Measurements from ENCODE around the gene MOV10L1.
"Not testable (repeated sequence)": the region's sequence is repeated elsewhere in the genome, so short reads cannot be mapped to it uniquely, and the experiment has no call there.

Gene MOV10L1

GRCh38 chr22:50134481-50134880, 44.7 kb downstream of the MOV10L1 start:
- DNase-seq (ENCODE audit: low read depth in 1 of 2, low spot score in 1 of 2): no peak

GRCh38 chr22:50136581-50137015, 46.8 kb downstream of the MOV10L1 start:
- no peak for DNase-seq (ENCODE audit: low read depth in 1 of 2, low spot score in 1 of 2)

GRCh38 chr22:50137277-50137676, 47.5 kb downstream of the MOV10L1 start:
- not testable (repeated sequence) for DNase-seq (ENCODE audit: low read depth in 1 of 2, low spot score in 1 of 2)

- no peak for DNase-seq (ENCODE audit: low read depth in 1 of 2, low spot score in 1 of 2)
Measured at GRCh38 chr22:50138041-50138440, 48.2 kb downstream of the MOV10L1 start.

GRCh38 chr22:50138988-50139387, 49.2 kb downstream of the MOV10L1 start:
- DNase-seq (ENCODE audit: low read depth in 1 of 2, low spot score in 1 of 2): no peak

- no peak for DNase-seq (ENCODE audit: low read depth in 1 of 2, low spot score in 1 of 2)
Measured at GRCh38 chr22:50139843-50140415, 50.1 kb downstream of the MOV10L1 start.

GRCh38 chr22:50140615-50141014, 50.8 kb downstream of the MOV10L1 start:
- no peak for DNase-seq (ENCODE audit: low read depth in 1 of 2, low spot score in 1 of 2)

GRCh38 chr22:50141462-50141861, 51.7 kb downstream of the MOV10L1 start:
- no peak for DNase-seq (ENCODE audit: low read depth in 1 of 2, low spot score in 1 of 2)

GRCh38 chr22:50141891-50142363, 52.1 kb downstream of the MOV10L1 start:
- DNase-seq (ENCODE audit: low read depth in 1 of 2, low spot score in 1 of 2): no peak

GRCh38 chr22:50143096-50143495, 53.3 kb downstream of the MOV10L1 start:
- DNase-seq (ENCODE audit: low read depth in 1 of 2, low spot score in 1 of 2): no peak

- DNase-seq (ENCODE audit: low read depth in 1 of 2, low spot score in 1 of 2): no peak
Measured at GRCh38 chr22:50144005-50144614, 54.3 kb downstream of the MOV10L1 start.

- no peak for DNase-seq (ENCODE audit: low read depth in 1 of 2, low spot score in 1 of 2)
Measured at GRCh38 chr22:50145721-50146438, 56.1 kb downstream of the MOV10L1 start.

- no peak for DNase-seq (ENCODE audit: low read depth in 1 of 2, low spot score in 1 of 2)
Measured at GRCh38 chr22:50146439-50147238, 56.8 kb downstream of the MOV10L1 start.

GRCh38 chr22:50147258-50148165, 57.7 kb downstream of the MOV10L1 start:
- DNase-seq (ENCODE audit: low read depth in 1 of 2, low spot score in 1 of 2): not testable (repeated sequence)

GRCh38 chr22:50148166-50148500, 58.3 kb downstream of the MOV10L1 start:
- no peak for DNase-seq (ENCODE audit: low read depth in 1 of 2, low spot score in 1 of 2)

GRCh38 chr22:50148991-50149721, 59.4 kb downstream of the MOV10L1 start:
- DNase-seq (ENCODE audit: low read depth in 1 of 2, low spot score in 1 of 2): peak; percentile 51 to 52

- DNase-seq (ENCODE audit: low read depth in 1 of 2, low spot score in 1 of 2): no peak
Measured at GRCh38 chr22:50150161-50151129, 60.6 kb downstream of the MOV10L1 start.

All from activated CD4-positive, alpha-beta T cell treated with anti-CD3 and anti-CD28 coated beads, Interleukin-2, amount 50 U/mL, for 24 hours (primary cell).